Measurements from ENCODE around the gene LRRC45.

DNA sequence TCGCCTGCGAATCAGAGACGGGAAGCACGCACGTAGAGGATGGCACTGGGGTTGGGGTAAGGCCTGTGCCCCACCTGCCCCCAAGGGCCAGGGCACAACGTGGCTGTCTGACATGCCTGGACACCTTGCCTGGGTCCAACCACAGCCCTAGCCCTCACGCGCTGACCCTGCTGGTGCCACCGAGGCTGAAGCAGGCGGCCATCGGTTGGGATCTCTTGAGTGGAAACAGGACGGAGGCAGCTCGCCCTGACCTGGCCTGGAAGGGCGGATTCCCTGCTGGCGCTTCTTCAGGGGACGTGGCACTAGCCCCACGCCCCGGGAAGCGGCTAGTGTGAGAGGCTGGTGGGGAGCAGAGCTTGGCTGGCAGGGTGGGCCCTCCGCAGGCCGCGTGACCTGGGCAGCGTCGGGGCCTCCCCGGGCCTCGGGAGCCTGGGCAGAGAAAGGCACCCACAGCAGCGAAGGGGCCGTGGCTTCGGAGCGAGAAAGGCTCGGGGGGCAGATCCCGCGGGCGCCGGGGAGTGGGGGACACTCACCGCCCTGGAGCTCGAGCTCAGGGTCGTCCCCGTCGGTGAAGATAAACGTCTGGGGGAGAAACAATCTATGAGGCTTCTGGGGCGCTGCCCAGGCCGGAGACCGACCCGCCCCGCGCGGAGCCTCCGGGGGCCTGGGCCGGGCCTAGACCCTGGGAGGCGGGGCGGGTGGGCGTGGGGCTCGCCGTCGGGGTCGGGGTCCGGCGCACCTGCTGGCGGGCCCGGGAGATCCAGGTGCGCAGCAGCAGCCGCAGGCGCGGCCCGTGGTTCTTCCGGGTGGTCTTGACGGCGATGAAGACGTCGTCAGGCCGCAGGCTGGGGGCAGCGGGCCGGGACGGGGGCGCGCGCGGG lies 27.9 kb downstream of the LRRC45 start:
- TF ChIP-seq, protein P1, sequence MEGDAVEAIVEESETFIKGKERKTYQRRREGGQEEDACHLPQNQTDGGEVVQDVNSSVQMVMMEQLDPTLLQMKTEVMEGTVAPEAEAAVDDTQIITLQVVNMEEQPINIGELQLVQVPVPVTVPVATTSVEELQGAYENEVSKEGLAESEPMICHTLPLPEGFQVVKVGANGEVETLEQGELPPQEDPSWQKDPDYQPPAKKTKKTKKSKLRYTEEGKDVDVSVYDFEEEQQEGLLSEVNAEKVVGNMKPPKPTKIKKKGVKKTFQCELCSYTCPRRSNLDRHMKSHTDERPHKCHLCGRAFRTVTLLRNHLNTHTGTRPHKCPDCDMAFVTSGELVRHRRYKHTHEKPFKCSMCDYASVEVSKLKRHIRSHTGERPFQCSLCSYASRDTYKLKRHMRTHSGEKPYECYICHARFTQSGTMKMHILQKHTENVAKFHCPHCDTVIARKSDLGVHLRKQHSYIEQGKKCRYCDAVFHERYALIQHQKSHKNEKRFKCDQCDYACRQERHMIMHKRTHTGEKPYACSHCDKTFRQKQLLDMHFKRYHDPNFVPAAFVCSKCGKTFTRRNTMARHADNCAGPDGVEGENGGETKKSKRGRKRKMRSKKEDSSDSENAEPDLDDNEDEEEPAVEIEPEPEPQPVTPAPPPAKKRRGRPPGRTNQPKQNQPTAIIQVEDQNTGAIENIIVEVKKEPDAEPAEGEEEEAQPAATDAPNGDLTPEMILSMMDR (IDR thresholded peaks at IDR 0.05): no peak
- TF ChIP-seq EP300 (IDR thresholded peaks at IDR 0.05): no peak

Measured in stomach (tissue), 4 donors.